K562 (cell line): ENCODE data around the gene SKP2. TPM values are rescaled to one million over a fixed set of nuclear protein-coding genes. Genes with fewer than 3 reads are reported as not detected.

ENCODE experiments used
- BMI1 ChIP-seq: fragments of 150-350 bp; IDR thresholded peaks from 2 replicates; pipeline ENCODE4 v1.6.1; 2014; ENCODE audit warnings: low read length
- ELK1 ChIP-seq: sonication (generic); formaldehyde crosslinking; IDR thresholded peaks from 2 replicates; pipeline ENCODE4 v1.8.1; 2022; ENCODE audit warnings: missing genetic modification reagents
- FOXP1 ChIP-seq: sonication (generic); formaldehyde crosslinking; IDR thresholded peaks from 2 replicates; pipeline ENCODE4 v1.8.0; 2022; ENCODE audit warnings: mild to moderate bottlenecking, missing genetic modification reagents
- GABPB1 ChIP-seq: sonication (generic); formaldehyde crosslinking; IDR thresholded peaks from 2 replicates; pipeline ENCODE4 v1.8.0; 2022; ENCODE audit warnings: mild to moderate bottlenecking, missing genetic modification reagents
- HBP1 ChIP-seq: fragments of 450-650 bp; formaldehyde crosslinking; IDR thresholded peaks from 2 replicates; pipeline ENCODE4 v1.4.0; 2022; ENCODE audit warnings: missing genetic modification characterization
- HNRNPK ChIP-seq: fragments of 200-400 bp; formaldehyde crosslinking; IDR thresholded peaks from one replicate; pipeline ENCODE4 v1.6.1; 2018; ENCODE audit warnings: mild to moderate bottlenecking, low read depth, low read length; ENCODE audit not compliant: poor library complexity, severe bottlenecking
- MECOM ChIP-seq: fragments of 250-450 bp; sonication (Bioruptor Pico); IDR thresholded peaks from 2 replicates; pipeline ENCODE4 v1.8.0; 2022; ENCODE audit warnings: inconsistent platforms
- MYC ChIP-seq, 2 experiments: fragments of 250-450 bp in 1 of 2; sonication (Bioruptor Pico) in 1 of 2; IDR thresholded peaks; 2 replicates each; pipeline versions ENCODE4 v1.5.1 to v1.6.1; 2012 to 2021; ENCODE audit warnings: low read depth in 2 of 2, borderline replicate concordance in 1 of 2, improper control_type of control experiment in 1 of 2, low read length in 1 of 2, mild to moderate bottlenecking in 1 of 2, moderate library complexity in 1 of 2
- POLR2H ChIP-seq: IDR thresholded peaks from 2 replicates; pipeline ENCODE4 v1.6.1; 2016; ENCODE audit warnings: missing genetic modification characterization, low read depth, mild to moderate bottlenecking, control low read depth, missing compliant biosample characterization, moderate library complexity
- RFX7 ChIP-seq: fragments of 250-450 bp; sonication (Bioruptor Pico); IDR thresholded peaks from 2 replicates; pipeline ENCODE4 v1.5.1; 2021; ENCODE audit warnings: mild to moderate bottlenecking
- SIN3A ChIP-seq, 2 experiments: fragments of 150-350 bp in 1 of 2; IDR thresholded peaks; 2 replicates each; pipeline ENCODE4 v1.6.1; 2011 to 2016; ENCODE audit warnings: borderline replicate concordance in 2 of 2, low read depth in 2 of 2, low read length in 2 of 2, mild to moderate bottlenecking in 2 of 2, moderate library complexity in 2 of 2; ENCODE audit not compliant: control insufficient read depth in 1 of 2
- SOX6 ChIP-seq: fragments of 450-650 bp; IDR thresholded peaks from 2 replicates; pipeline ENCODE4 v1.6.1; 2014; ENCODE audit warnings: mild to moderate bottlenecking
- TAF7 ChIP-seq: fragments of 450-650 bp; IDR thresholded peaks from 2 replicates; pipeline ENCODE4 v1.6.1; 2016; ENCODE audit warnings: missing genetic modification characterization, missing compliant biosample characterization
- YBX1 ChIP-seq: fragments of 450-650 bp; IDR thresholded peaks from 2 replicates; pipeline ENCODE4 v1.7.1; 2016; ENCODE audit warnings: mild to moderate bottlenecking
- ZBTB11 ChIP-seq, 3 experiments: fragments of 200-800 bp in 1 of 3; fragments of 250-450 bp in 1 of 3; fragments of 450-650 bp in 1 of 3; sonication (Bioruptor Pico) in 1 of 3; sonication (Bioruptor generic) in 1 of 3; formaldehyde crosslinking in 1 of 3; IDR thresholded peaks; 2 replicates each; pipeline versions ENCODE4 v1.6.1 to v1.8.0; 2016 to 2022; ENCODE audit warnings: mild to moderate bottlenecking in 2 of 3, missing genetic modification characterization in 2 of 3, missing compliant biosample characterization in 1 of 3, moderate library complexity in 1 of 3
- ZKSCAN1 ChIP-seq: fragments of 150-350 bp; IDR thresholded peaks from 2 replicates; pipeline ENCODE4 v1.6.1; 2016; ENCODE audit warnings: low read depth, low read length
- ZNF124 ChIP-seq: sonication (generic); formaldehyde crosslinking; IDR thresholded peaks from 2 replicates; pipeline ENCODE4 v1.8.1; 2022; ENCODE audit warnings: missing genetic modification reagents
- ZNF174 ChIP-seq: fragments of 250-450 bp; sonication (Bioruptor Pico); IDR thresholded peaks from 2 replicates; pipeline ENCODE4 v1.4.0; 2020; ENCODE audit warnings: mild to moderate bottlenecking
- ZNF354B ChIP-seq: fragments of 250-450 bp; sonication (Bioruptor Pico); IDR thresholded peaks from 2 replicates; pipeline ENCODE4 v1.4.0; 2020
- ZNF512 ChIP-seq: IDR thresholded peaks from 2 replicates; pipeline ENCODE4 v1.6.1; 2016; ENCODE audit warnings: missing genetic modification characterization, missing compliant biosample characterization
- polyA plus RNA-seq, 8 experiments: library from polyadenylated mRNA; depleted of rRNA in 4 of 8; stranded (reverse) in 5 of 8; unstranded in 3 of 8; fragments of >200 nt; fragmentation: Nextera tagmentation in 2 of 8; fragmentation: Illumina TruSeq in 1 of 8; extraction: Ambion mirVana in 2 of 8; extraction: Trizol in 1 of 8; gene quantifications; 2 replicates each; pipeline versions ENCODE4 v1.2.1 to v1.2.3, GENCODE V29; 2011 to 2014; ENCODE audit warnings: inconsistent platforms in 1 of 8, missing spikeins in 1 of 8
- total RNA-seq, 7 experiments: library from RNA; depleted of rRNA in 6 of 7; stranded (reverse); fragments of >200 nt in 6 of 7; fragmentation: Illumina TruSeq in 2 of 7; extraction: Trizol in 2 of 7; gene quantifications; 2 replicates each; pipeline versions ENCODE4 v1.2.1 to v1.2.3, GENCODE V29; 2011 to 2021; ENCODE audit warnings: low replicate concordance in 1 of 7

Gene SKP2
- total and polyA plus RNA-seq, 9 of the 15 experiments (the other 6 are each of a cell fraction or from before 2014, with no cell fraction given), result 30.0 to 97.5 (median 80.8) TPM

GRCh38 chr5:36151434-36152323, at the start of gene SKP2, which contains the start of gene LMBRD2 (continued):
- TF ChIP-seq SOX6, result no peak
- TF ChIP-seq ZKSCAN1, result no peak; the same call in 1 of the 2 replicates
- TF ChIP-seq BMI1, result no peak
- TF ChIP-seq TAF7 (tag), result no peak
- TF ChIP-seq ZNF512 (tag), result no peak
- TF ChIP-seq MECOM (CRISPR knock-in tag), result no peak
- no peak for TF ChIP-seq HBP1 (CRISPR knock-in tag)
- TF ChIP-seq SIN3A (IDR thresholded peaks at IDR 0.05; ENCODE audit: borderline replicate concordance in 2 of 2, control insufficient read depth in 1 of 2, low read depth in 2 of 2, low read length in 2 of 2), result peak; percentile 82 to 93; a peak in 2 of 4 replicates
- TF ChIP-seq RFX7 (CRISPR knock-in tag), result no peak
- no peak for TF ChIP-seq ZNF124
- TF ChIP-seq FOXP1 (CRISPR knock-in tag), result 0 out of 2 replicates have a peak, but pooled peaks have one; percentile 38
- TF ChIP-seq ELK1 (CRISPR knock-in tag), result no peak
- no peak for TF ChIP-seq HNRNPK
- no peak for TF ChIP-seq ZNF174 (CRISPR knock-in tag)
- TF ChIP-seq YBX1, result no peak
- peak; percentile 87 for TF ChIP-seq GABPB1 (CRISPR knock-in tag)
- TF ChIP-seq ZBTB11 (CRISPR knock-in tag; IDR thresholded peaks at IDR 0.05), result peak in 1 of 3 experiments; percentile 82; a peak in 1 of 6 replicates
- no peak for TF ChIP-seq POLR2H
- TF ChIP-seq ZNF354B (CRISPR knock-in tag), result no peak
- peak; percentile 87 for TF ChIP-seq MYC (IDR thresholded peaks at IDR 0.05; ENCODE audit: low read depth, low read length)
- TF ChIP-seq MYC (CRISPR knock-in tag; IDR thresholded peaks at IDR 0.05; ENCODE audit: borderline replicate concordance, low read depth), result no peak
